Hypothalamus (tissue), 51 donors: ENCODE results near the gene TGFB2.

Experiments used
- DNase-seq, 51 donors: peaks; one replicate each; lab custom pipeline; 2025; lab: John Stamatoyannopoulos, UW

The TGFB2 gene

GRCh38 chr1:218357211-218357892, 12.2 kb downstream of the TGFB2 start:
- no peak for DNase-seq

DNA sequence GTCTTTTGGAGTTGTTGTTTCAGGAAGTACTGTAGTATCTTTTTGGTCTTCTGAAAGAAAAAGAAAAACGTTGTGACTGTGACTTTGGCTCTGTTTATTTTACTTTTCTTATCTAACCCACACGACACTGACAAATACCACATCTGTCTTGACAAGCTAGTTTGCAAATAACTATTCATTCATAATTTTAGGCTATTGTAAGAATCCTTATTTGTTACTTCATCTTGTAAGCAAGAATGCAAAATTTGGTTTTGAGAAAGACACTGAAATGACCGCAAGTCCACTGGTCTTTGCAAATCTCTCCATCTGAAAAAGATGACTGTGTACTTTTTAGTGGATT, 12.7 kb downstream of the TGFB2 start:
- no peak for DNase-seq

DNA sequence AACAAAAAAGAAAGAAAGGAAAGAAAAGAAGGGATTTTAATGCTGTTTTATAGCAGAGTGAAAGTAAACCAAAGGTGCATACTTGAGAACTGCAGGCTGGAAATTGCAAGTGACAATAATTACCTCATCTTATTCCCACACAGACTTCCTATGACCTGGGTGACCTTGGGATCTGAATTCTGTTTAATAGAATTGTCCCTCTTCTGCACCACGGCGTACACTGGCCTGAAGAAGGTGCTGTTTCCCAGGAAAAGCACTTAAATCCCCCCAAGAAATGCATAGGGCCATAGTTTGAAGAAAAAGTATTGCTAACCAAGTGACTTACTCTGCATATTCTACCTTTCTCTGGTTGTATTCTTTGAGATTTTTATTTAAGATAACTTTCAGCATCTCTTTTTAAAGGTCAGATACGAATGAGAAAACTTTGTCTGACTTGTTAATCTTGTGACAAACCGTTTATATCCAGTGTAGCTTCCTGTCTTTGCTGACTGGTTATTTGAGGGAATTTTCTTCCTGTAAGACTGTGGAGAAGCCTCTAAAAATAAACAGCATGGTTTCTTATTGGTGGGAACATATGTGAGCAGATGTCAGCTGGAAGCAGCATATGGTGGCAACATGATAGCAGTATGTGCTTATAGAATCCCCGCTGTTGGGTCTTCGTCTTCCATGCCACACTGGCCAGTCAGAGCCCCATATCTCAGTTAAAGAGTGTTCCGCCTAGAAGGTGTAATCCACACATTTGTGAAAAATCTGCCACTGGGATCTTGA, 16.3 kb downstream of the TGFB2 start:
- DNase-seq = no peak

DNA sequence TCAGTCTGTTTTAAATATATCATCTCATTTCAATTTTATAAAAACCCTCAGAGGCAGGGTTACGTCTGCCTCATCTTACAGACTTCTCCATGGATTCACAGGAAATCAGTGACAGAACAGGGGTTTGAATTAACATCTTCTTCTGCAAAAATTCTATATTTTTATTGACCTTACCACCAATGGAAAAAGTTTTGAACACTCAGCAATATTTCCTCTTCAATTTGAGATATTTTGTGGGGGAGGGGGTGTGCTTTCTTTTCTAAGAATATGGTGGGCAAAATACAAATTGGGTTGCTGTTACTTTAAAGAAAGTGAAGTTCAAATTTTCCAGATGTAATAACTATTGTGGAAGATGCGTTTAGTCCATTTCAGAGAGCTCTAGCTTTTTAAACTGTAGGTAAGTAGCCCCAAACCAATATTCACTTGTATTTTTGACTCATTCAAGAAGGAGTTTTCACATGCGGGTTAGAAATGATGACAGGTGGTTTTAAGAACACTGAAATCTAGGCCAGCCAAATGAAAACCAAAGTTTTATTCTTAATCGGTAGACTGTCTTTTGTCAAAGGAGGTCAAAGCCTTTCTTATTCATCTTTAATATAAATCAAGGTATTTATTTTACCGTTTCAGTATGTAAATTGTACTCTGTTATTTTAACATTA, 17.4 kb downstream of the TGFB2 start:
- no peak for DNase-seq

- DNase-seq = no peak
These were observed 18.0 kb downstream of the TGFB2 start for GRCh38 chr1:218363141-218363540.

GRCh38 chr1:218364028-218364710, 19.0 kb downstream of the TGFB2 start:
- DNase-seq = no peak

DNA sequence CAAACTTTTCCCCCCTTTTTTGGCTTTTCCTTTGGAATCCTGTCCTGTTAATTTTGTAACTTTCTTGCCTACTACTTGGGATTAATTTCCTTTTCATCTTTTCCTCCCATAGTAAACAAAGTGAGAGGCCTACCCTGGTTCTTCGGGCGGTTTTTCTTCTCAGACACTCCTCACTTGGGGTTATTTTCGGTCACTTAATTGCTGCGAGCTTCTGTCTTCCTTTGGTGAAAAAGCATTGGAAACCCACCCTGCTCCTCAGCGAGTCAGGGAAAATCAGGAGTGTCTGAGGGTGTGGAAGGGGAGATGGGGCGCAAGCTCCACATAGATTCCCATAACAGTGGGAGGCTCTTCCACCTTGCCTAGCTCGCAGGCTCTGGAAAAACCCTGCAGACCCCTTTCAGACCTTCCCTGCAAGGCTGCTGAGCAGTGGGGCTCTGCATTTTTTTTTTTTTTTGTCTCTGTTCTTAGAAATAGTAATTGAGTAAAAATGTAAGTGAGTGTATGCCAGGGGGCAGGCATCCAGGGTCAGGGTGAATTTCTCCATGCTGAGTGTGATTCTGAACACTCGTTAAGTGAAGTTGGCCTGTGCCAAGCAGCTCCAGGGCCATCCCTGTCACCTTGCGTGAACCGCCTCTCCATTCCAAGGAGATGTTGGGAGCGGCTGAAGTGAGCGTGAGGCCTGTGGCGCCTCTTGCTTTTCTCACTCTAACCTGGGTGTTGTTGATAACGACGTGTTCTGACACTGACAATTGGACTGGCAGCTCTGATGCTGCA, 20.3 kb downstream of the TGFB2 start:
- peak in 11 of 51 donors; percentile 7 to 34 (median 17) for DNase-seq

- no peak for DNase-seq
These were observed 21.4 kb downstream of the TGFB2 start for GRCh38 chr1:218366322-218367052.

DNA sequence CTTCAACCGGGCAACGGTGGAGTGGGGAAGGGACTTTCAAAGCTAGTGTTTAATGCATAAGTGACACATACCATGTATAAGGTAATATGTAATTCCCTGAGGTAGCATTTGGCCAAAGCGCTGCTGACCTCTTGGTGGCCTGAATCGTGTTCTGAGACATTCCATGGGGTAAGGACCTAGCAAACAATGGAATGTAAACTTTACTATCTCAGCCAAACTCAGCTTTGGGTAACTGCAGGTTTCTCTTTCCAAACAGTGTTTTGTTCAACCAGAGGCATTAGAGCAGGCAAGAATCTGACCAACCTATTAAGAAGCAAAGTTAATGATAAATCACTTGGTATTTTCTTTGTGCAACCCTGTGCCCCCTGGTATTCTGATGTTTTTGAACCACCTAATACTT, 22.0 kb downstream of the TGFB2 start:
- DNase-seq = no peak

DNA sequence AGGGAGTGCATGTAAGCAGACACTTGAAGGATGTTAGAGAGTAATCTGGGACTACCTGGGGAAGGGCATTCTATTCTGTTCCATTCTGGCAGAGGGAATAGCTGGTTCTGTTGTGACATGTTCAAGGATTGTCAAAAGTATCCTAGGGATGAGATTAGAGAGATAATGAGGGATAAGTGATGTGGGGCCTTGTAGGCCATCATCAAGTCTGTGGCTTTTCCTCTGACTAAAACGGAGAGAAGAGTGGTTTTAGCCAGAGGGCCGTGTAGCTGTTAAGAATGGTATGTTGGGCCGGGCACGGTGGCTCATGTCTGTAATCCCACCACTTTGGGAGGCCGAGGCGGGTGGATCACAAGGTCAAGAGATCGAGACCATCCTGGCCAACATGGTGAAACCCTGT, 23.6 kb downstream of the TGFB2 start:
- no peak for DNase-seq

DNA sequence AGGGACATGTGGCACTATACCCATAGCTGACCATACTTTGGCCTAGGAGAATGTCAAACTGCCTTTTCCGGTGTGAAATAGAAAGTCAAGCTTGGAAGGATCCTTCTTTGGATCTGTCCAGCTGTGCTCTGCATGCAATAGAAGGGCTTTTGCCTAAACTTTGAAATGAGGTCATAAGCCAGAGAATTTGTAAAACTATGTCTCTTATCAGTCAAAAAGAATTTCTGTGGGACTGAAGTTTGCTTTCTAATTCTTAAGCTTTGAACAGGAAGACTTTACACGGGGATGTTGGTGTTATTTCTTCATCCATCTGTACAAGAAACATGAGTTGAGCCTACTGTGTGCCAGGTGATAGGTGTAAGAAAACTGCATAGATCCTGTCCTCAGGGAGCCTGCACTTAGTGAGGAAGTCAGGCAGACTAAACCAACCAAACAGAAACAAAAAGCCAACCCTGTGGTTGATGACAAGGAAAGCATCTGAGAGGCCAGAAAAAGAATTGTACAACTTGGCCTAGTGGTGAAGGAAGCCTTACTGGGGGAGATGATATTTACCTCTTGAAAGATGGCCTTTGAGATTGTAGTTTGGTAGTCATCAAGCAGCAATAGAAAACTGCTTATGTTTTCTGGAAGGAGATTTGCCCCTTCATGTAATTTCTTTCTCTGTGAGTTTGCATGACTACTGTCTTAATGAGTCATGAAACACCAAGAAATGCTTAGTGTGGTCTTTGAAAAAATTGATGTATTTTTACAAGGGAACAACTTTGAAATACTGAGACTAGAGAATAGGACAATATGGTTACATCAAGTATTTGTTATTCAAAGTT, 24.8 kb downstream of the TGFB2 start:
- DNase-seq = no peak

DNA sequence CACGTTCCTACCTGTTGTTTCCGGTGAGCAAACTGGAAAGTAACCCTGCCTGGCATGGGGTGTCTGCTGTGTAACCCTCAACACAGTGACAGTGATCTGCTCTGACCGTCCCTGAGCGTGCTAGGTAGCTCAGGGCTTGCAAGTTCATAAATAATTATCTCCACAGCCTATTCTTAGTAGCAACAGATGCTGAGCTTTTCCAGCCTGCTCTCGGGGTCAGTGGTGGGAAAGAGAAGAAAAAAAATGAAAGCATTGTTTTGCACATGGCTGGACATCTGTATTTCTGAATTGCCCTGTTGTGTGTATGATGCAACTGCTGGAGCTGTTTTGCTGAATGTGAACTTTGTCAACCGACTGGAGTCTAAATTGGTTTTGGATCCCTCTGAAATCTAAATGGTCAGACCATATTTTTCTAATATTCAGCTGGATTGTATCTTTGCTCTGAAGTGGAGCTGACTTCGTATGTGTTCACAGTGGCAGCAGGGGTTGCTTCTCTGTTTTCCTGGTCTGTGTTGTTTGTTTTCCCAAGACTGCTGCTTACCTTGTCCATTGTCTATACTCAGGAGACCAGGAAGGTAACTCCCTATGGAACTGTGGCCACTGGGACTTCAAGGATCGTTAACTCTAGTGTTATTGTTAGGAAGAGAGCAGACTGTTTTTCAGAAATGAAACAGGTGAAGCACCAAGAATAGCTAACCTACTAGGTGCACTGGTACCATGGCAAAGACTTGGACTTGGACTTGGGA, 27.0 kb downstream of the TGFB2 start:
- DNase-seq = peak in 18 of 51 donors; percentile 6 to 63 (median 26)

GRCh38 chr1:218374401-218375353, 29.5 kb downstream of the TGFB2 start:
- DNase-seq = no peak

DNA sequence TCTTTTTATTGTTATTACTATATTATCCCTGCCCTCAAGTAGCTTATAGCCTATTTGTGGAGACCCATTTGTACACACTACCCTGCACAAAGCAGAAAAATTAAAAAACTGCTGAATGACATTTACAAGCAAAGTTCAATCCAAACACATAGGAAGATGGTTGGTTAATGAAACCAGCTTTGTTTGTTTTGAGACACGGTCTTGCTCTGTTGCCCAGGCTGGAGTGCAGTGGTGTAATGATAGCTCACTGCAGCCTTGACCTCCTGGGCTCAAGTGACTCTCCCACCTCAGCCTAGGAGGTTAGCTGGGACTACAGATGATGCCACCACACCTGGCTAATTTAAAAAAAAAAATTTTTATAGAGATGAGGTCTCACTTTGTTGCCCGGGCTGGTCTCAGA, 31.6 kb downstream of the TGFB2 start:
- no peak for DNase-seq

GRCh38 chr1:218377143-218377660, 32.1 kb downstream of the TGFB2 start:
- DNase-seq = no peak

GRCh38 chr1:218380125-218380977, 35.2 kb downstream of the TGFB2 start:
- peak in 1 of 51 donors; percentile 9 for DNase-seq
